H1 (cell line): ENCODE results near the gene DLG1. TPM values are rescaled to one million over a fixed set of nuclear protein-coding genes. Genes with fewer than 3 reads are reported as not detected.

Experiments
- CTCF ChIA-PET: fragments of 300-600 bp; sonication (Branson Sonifier 250); formaldehyde crosslinking; loops from one replicate; lab custom pipeline; 2021; ENCODE audit not compliant: partially characterized antibody; lab: Charles Lee
- POLR2A ChIA-PET: fragments of 300-600 bp; sonication (Branson Sonifier 250); formaldehyde crosslinking; loops from one replicate; lab custom pipeline; 2021; ENCODE audit warnings: inconsistent platforms; ENCODE audit not compliant: partially characterized antibody; lab: Charles Lee
- DNase-seq, 2 experiments: peaks; one replicate each; pipeline versions ENCODE4 v3.0.0 to v3.0.0-alpha.2; 2010 to 2022; ENCODE audit warnings: low spot score in 2 of 2, low read depth in 1 of 2, mixed read lengths in 1 of 2
- FAIRE-seq: peaks from 2 replicates; lab custom pipeline; 2011; peaks lifted over from hg19 to GRCh38; lab: Jason Lieb, UNC
- H2AFZ ChIP-seq: 2 replicates; pipeline ENCODE4 v1.8.1; 2012; ENCODE audit warnings: low read length, inconsistent platforms
- H2AK5ac ChIP-seq: 2 replicates; pipeline ENCODE4 v1.6.1; 2013; ENCODE audit warnings: low read depth, low read length
- H2BK120ac ChIP-seq: replicated peaks from 2 replicates; pipeline ENCODE3; 2013; ENCODE audit warnings: low read depth, low read length, inconsistent platforms
- H2BK12ac ChIP-seq: 2 replicates; pipeline ENCODE4 v1.6.1; 2013; ENCODE audit warnings: low read depth, low read length
- H2BK15ac ChIP-seq: 2 replicates; pipeline ENCODE4 v1.6.1; 2013; ENCODE audit warnings: low read length
- H2BK20ac ChIP-seq: 2 replicates; pipeline ENCODE4 v1.6.1; 2013; ENCODE audit warnings: low read length
- H2BK5ac ChIP-seq: 2 replicates; pipeline ENCODE4 v1.6.1; 2013; ENCODE audit warnings: low read depth, low read length
- H3K14ac ChIP-seq: 2 replicates; pipeline ENCODE4 v1.6.1; 2013; ENCODE audit warnings: inconsistent platforms; ENCODE audit not compliant: insufficient read length
- H3K18ac ChIP-seq: 2 replicates; pipeline ENCODE4 v1.6.1; 2013; ENCODE audit warnings: low read length; ENCODE audit errors: extremely low read depth
- H3K23ac ChIP-seq: 2 replicates; pipeline ENCODE4 v1.6.1; 2013; ENCODE audit warnings: inconsistent platforms; ENCODE audit not compliant: insufficient read length
- H3K23me2 ChIP-seq: 2 replicates; pipeline ENCODE4 v1.6.1; 2013; ENCODE audit warnings: low read depth, low read length
- H3K27ac ChIP-seq: 2 replicates; pipeline ENCODE4 v1.6.1; 2011; ENCODE audit warnings: low read depth, low read length, inconsistent platforms
- H3K27me3 ChIP-seq, 4 experiments: replicated peaks in 1 of 4; 1 replicate in 1 of 4; 2 replicates in 3 of 4; pipeline versions ENCODE4 v1.6.1 to v1.8.1; 2011 to 2013; ENCODE audit warnings: low read length in 3 of 4, mild to moderate bottlenecking in 3 of 4, inconsistent platforms in 2 of 4, mixed read lengths in 2 of 4, moderate library complexity in 1 of 4; ENCODE audit not compliant: control insufficient read depth in 3 of 4, insufficient read depth in 3 of 4; ENCODE audit errors: extremely low read depth in 1 of 4
- H3K36me3 ChIP-seq, 4 experiments: 2 replicates each; pipeline versions ENCODE4 v1.6.1 to v1.8.1; 2011 to 2013; ENCODE audit warnings: mild to moderate bottlenecking in 4 of 4, low read length in 3 of 4, moderate library complexity in 2 of 4, control low read depth in 1 of 4, inconsistent platforms in 1 of 4; ENCODE audit not compliant: insufficient read depth in 4 of 4, control insufficient read depth in 2 of 4
- H3K4ac ChIP-seq: replicated peaks from 2 replicates; pipeline ENCODE3; 2013; ENCODE audit warnings: low read length, low read depth, mixed read lengths, inconsistent platforms; ENCODE audit not compliant: insufficient read length
- H3K4me1 ChIP-seq, 4 experiments: replicated peaks in 1 of 4; 1 replicate in 1 of 4; 2 replicates in 3 of 4; pipeline versions ENCODE4 v1.6.1 to v1.8.1; 2011 to 2013; ENCODE audit warnings: low read length in 3 of 4, inconsistent platforms in 2 of 4, mixed read lengths in 1 of 4; ENCODE audit not compliant: insufficient read depth in 4 of 4, control insufficient read depth in 3 of 4
- H3K4me2 ChIP-seq, 2 experiments: 2 replicates each; pipeline versions ENCODE4 v1.6.1 to v1.8.1; 2011 to 2013; ENCODE audit warnings: low read depth in 2 of 2, low read length in 2 of 2, control low read depth in 1 of 2, inconsistent platforms in 1 of 2, mild to moderate bottlenecking in 1 of 2; ENCODE audit not compliant: insufficient read depth in 1 of 2
- H3K4me3 ChIP-seq, 4 experiments: fragments of 200-600, 300-600 bp in 1 of 4; sonication (generic), shearing (Covaris generic), sonication (Bioruptor Twin) in 1 of 4; 2 replicates each; pipeline versions ENCODE4 v1.5.1 to v1.8.1; 2011 to 2016; ENCODE audit warnings: low read length in 4 of 4, low read depth in 3 of 4, control low read depth in 2 of 4, inconsistent platforms in 2 of 4, mild to moderate bottlenecking in 2 of 4, mixed read lengths in 1 of 4, moderate library complexity in 1 of 4; ENCODE audit not compliant: insufficient read depth in 2 of 4; ENCODE audit errors: extremely low read depth in 1 of 4
- H3K56ac ChIP-seq: replicated peaks from 2 replicates; pipeline ENCODE3; 2013; ENCODE audit warnings: low read depth, mild to moderate bottlenecking, mixed read lengths, low read length, inconsistent platforms; ENCODE audit not compliant: insufficient read length
- H3K79me1 ChIP-seq: 2 replicates; pipeline ENCODE4 v1.6.1; 2013; ENCODE audit warnings: low read depth, low read length, control low read depth
- H3K79me2 ChIP-seq, 2 experiments: 2 replicates each; pipeline versions ENCODE4 v1.6.1 to v1.8.1; 2012 to 2013; ENCODE audit warnings: low read length in 2 of 2, mild to moderate bottlenecking in 2 of 2, inconsistent platforms in 1 of 2; ENCODE audit not compliant: insufficient read depth in 2 of 2, control insufficient read depth in 1 of 2
- H3K9ac ChIP-seq, 4 experiments: replicated peaks in 1 of 4; 1 replicate in 1 of 4; 2 replicates in 3 of 4; pipeline versions ENCODE4 v1.6.1 to v1.8.1; 2011 to 2013; ENCODE audit warnings: low read depth in 3 of 4, low read length in 3 of 4, control low read depth in 2 of 4, mild to moderate bottlenecking in 2 of 4, moderate library complexity in 2 of 4, inconsistent platforms in 1 of 4; ENCODE audit errors: extremely low read depth in 1 of 4
- H3K9me3 ChIP-seq, 2 experiments: 2 replicates each; pipeline versions ENCODE4 v1.6.1 to v1.8.1; 2012 to 2013; ENCODE audit warnings: mild to moderate bottlenecking in 2 of 2, moderate library complexity in 2 of 2, control low read depth in 1 of 2, inconsistent platforms in 1 of 2, low read depth in 1 of 2, low read length in 1 of 2, mixed read lengths in 1 of 2; ENCODE audit not compliant: insufficient read depth in 2 of 2
- H4K20me1 ChIP-seq, 2 experiments: replicated peaks in 1 of 2; 2 replicates each; pipeline versions ENCODE3 to v1.8.1; 2011 to 2013; ENCODE audit warnings: inconsistent platforms in 2 of 2, low read length in 2 of 2, mild to moderate bottlenecking in 1 of 2; ENCODE audit not compliant: insufficient read depth in 2 of 2, control insufficient read depth in 1 of 2
- H4K5ac ChIP-seq: 2 replicates; pipeline ENCODE4 v1.6.1; 2013; ENCODE audit warnings: low read length, low read depth, mixed read lengths, inconsistent platforms; ENCODE audit not compliant: insufficient read length
- H4K8ac ChIP-seq: 2 replicates; pipeline ENCODE4 v1.8.0; 2013; ENCODE audit warnings: mild to moderate bottlenecking, moderate library complexity, low read length, inconsistent platforms; ENCODE audit not compliant: insufficient read depth; ENCODE audit errors: extremely low read depth
- H4K91ac ChIP-seq: replicated peaks from 2 replicates; pipeline ENCODE3; 2013; ENCODE audit warnings: low read length, mixed read lengths, inconsistent platforms; ENCODE audit not compliant: insufficient read length
- ASH2L ChIP-seq: fragments of 200-600, 300-600 bp; sonication (generic); IDR thresholded peaks from one replicate; pipeline ENCODE4 v1.7.1; 2017; ENCODE audit warnings: low read length
- BCL11A ChIP-seq, 2 experiments: IDR thresholded peaks; one replicate each; pipeline ENCODE4 v1.6.1; 2011; ENCODE audit warnings: low read depth in 2 of 2, low read length in 2 of 2, mild to moderate bottlenecking in 2 of 2
- CHD1 ChIP-seq: IDR thresholded peaks from 2 replicates; pipeline ENCODE4 v1.6.1; 2012; ENCODE audit warnings: low read depth, low read length, improper control_type of control experiment
- CREB1 ChIP-seq: IDR thresholded peaks from 2 replicates; pipeline ENCODE4 v1.6.1; 2012; ENCODE audit warnings: inconsistent platforms
- EGR1 ChIP-seq: IDR thresholded peaks from 2 replicates; pipeline ENCODE4 v1.6.1; 2011; ENCODE audit warnings: low read depth, low read length, borderline replicate concordance
- JUND ChIP-seq: IDR thresholded peaks from 2 replicates; pipeline ENCODE4 v1.6.1; 2011; ENCODE audit warnings: mild to moderate bottlenecking, improper control_type of control experiment, low read length
- KDM1A ChIP-seq: fragments of 200-600, 300-600 bp; sonication (generic); IDR thresholded peaks from 2 replicates; pipeline ENCODE4 v1.7.1; 2016; ENCODE audit warnings: mild to moderate bottlenecking, low read length, borderline replicate concordance
- SAP30 ChIP-seq: fragments of 300-600 bp; sonication (generic); IDR thresholded peaks from 2 replicates; pipeline ENCODE4 v1.7.1; 2012; ENCODE audit warnings: low read length, moderate library complexity, mild to moderate bottlenecking, inconsistent platforms; ENCODE audit not compliant: insufficient read depth, insufficient replicate concordance
- WGBS, 2 experiments: shearing (Covaris generic) in 1 of 2; methylation state at CpG; one replicate each; pipeline versions ENCODE4 v1.1.6 to v1.1.7; 2013 to 2015; ENCODE audit warnings: low lambda C conversion rate in 2 of 2, mixed read lengths in 2 of 2, inconsistent platforms in 1 of 2, low coverage in 1 of 2, missing lambda C conversion rate in 1 of 2; ENCODE audit not compliant: insufficient replicate concordance in 2 of 2, insufficient coverage in 1 of 2, insufficient read length in 1 of 2; ENCODE audit errors: extremely low coverage in 1 of 2, missing lambda C conversion rate in 1 of 2; 5-methylcytosine and 5-hydroxymethylcytosine counted together
- polyA plus RNA-seq, 7 experiments: library from polyadenylated mRNA; depleted of rRNA in 3 of 7; stranded (reverse) in 5 of 7; unstranded in 2 of 7; fragments of >200 nt in 5 of 7; fragments of 200-250 nt in 2 of 7; gene quantifications; 1 replicate in 5 of 7; 2 replicates in 1 of 7; 4 replicates in 1 of 7; pipeline versions ENCODE4 v1.2.1 to v1.2.3, GENCODE V29; 2011 to 2013; ENCODE audit warnings: missing spikeins in 2 of 7, mixed read lengths in 2 of 7
- total RNA-seq: library from RNA; stranded (reverse); fragmentation: NEBNext Ultra II Directional; extraction: Animal tissue kit (Norgen Biotek cat#: 25700); gene quantifications from 2 replicates; pipeline ENCODE4 v1.2.1, GENCODE V29; 2021
- TF ChIP-seq, protein P1 (sequence below), 3 experiments: IDR thresholded peaks; 1 replicate in 2 of 3; 2 replicates in 1 of 3; pipeline versions ENCODE4 v1.5.1 to v1.6.1; 2011; ENCODE audit warnings: low read length in 3 of 3, mild to moderate bottlenecking in 3 of 3, inconsistent platforms in 2 of 3, low read depth in 1 of 3, moderate library complexity in 1 of 3; ENCODE audit not compliant: insufficient read depth in 1 of 3; ENCODE audit errors: control extremely low read depth in 1 of 3
- TF ChIP-seq, protein P2 (sequence below): IDR thresholded peaks from 2 replicates; pipeline ENCODE4 v1.6.1; 2012; ENCODE audit warnings: inconsistent platforms

The DLG1 gene
- total and polyA plus RNA-seq, 2 of the 8 experiments (the other 6 are each of a cell fraction or from before 2014, with no cell fraction given) = 13.4 to 78.8 TPM

DNA sequence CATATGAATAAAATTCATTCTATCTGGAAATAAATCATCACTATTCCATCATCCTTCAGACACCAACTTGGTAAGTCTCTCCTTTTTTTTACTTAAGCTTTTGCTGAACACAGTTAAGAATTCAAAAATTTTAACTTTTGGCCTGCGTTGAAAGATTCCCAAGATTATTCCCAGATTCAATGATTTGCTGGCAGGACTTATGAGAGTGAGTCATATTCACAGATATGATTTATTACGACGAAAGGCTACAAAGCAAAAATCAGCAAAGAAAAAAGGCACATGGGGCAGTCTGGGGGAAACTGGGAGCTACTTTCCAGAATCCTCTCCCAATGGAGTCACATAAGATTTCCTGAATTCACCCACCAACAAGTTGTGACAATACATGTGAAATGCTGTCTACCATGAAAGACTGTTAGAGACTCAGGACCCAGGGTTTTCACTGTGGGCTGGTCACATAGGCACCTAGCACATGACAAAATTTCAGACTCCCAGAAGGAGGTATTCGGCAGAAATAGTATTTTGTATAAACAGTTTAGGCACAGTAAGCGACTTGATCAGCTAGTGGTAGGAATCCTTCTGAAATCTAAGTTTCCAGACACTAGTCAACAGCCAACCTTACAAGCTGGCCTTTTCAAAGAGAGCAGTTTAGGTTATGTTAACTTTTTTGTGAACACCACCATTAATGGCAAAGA lies 82.1 kb downstream of the DLG1 start:
- Histone ChIP-seq H3K4ac (no peak overlapping the region), H3K23ac (no peak overlapping the region), H3K18ac (no peak overlapping the region), H2BK15ac (no peak overlapping the region), H3K27ac (no peak overlapping the region), H3K79me2 (peaks cover 0 to 88% of the 10 kb centered on the region in 2 experiments; a peak in 3 of 4 replicates), H3K56ac (no peak overlapping the region), H4K5ac (no peak overlapping the region), H2AFZ (no peak overlapping the region), H4K20me1 (no peaks in the 10 kb centered on the region), H3K23me2 (no peaks in the 10 kb centered on the region), H2BK12ac (no peak overlapping the region), H3K9me3 (no peaks in the 10 kb centered on the region), H3K9ac (no peak overlapping the region), H2AK5ac (no peak overlapping the region), H3K14ac (no peak overlapping the region), H4K8ac (no peak overlapping the region), H2BK5ac (no peak overlapping the region), H3K27me3 (no peaks in the 10 kb centered on the region), H3K4me1 (peaks cover 0 to 8% (median 5%) of the 10 kb centered on the region in 4 experiments; a peak in 4 of 7 replicates), H3K79me1 (no peaks in the 10 kb centered on the region), H3K4me3 (no peak overlapping the region), H3K4me2 (no peak overlapping the region), H4K91ac (no peak overlapping the region), H2BK20ac (no peak overlapping the region), H2BK120ac (no peak overlapping the region), H3K36me3 (no peaks in the 10 kb centered on the region)
- 87% methylated on average over 5 of the region's 5 CpGs; no CpG with 5 or more reads in 1 of the 2 experiments for WGBS, 2 experiments
- ChIA-PET CTCF (interaction anchor here (1.3 to 1.6 kb wide), 2 partner anchors 9 to 12 kb away, joined by 3 to 6 read pairs; no protein-coding TSS in a partner anchor), POLR2A (interaction anchor here (0.6 kb wide), 1 partner anchor 50 kb away, joined by 3 read pairs; no protein-coding TSS in a partner anchor)
- no peak for DNase-seq
- FAIRE-seq = peak; percentile 57
- TF ChIP-seq CHD1 (no peak), CREB1 (no peak), ASH2L (no peak), JUND (no peak), BCL11A (IDR thresholded peaks at IDR 0.05; ENCODE audit: low read depth in 2 of 2, low read length in 2 of 2) (no peak), KDM1A (no peak), SAP30 (no peak), EGR1 (no peak)
- TF ChIP-seq, protein P1, sequence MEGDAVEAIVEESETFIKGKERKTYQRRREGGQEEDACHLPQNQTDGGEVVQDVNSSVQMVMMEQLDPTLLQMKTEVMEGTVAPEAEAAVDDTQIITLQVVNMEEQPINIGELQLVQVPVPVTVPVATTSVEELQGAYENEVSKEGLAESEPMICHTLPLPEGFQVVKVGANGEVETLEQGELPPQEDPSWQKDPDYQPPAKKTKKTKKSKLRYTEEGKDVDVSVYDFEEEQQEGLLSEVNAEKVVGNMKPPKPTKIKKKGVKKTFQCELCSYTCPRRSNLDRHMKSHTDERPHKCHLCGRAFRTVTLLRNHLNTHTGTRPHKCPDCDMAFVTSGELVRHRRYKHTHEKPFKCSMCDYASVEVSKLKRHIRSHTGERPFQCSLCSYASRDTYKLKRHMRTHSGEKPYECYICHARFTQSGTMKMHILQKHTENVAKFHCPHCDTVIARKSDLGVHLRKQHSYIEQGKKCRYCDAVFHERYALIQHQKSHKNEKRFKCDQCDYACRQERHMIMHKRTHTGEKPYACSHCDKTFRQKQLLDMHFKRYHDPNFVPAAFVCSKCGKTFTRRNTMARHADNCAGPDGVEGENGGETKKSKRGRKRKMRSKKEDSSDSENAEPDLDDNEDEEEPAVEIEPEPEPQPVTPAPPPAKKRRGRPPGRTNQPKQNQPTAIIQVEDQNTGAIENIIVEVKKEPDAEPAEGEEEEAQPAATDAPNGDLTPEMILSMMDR (IDR thresholded peaks at IDR 0.05; ENCODE audit: control extremely low read depth in 1 of 3, insufficient read depth in 1 of 3, low read depth in 1 of 3, low read length in 3 of 3) = no peak
- TF ChIP-seq, protein P2, sequence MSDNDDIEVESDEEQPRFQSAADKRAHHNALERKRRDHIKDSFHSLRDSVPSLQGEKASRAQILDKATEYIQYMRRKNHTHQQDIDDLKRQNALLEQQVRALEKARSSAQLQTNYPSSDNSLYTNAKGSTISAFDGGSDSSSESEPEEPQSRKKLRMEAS = no peak
